IMR-90 (cell line): ENCODE measurements around the gene TAGAP. TPM values are rescaled to one million over a fixed set of nuclear protein-coding genes. Genes with fewer than 3 reads are reported as not detected.

Source experiments
- ATAC-seq: fragments of 200-7000 bp; cut with Tn5 transposase; 2 replicates; pipeline ENCODE4 v1.9.1; 2020; ENCODE audit warnings: low read depth, mild to moderate bottlenecking, moderate library complexity
- BruUV-seq: library from RNA; stranded (reverse); fragments of 400-500 nt; replicated peaks from 2 replicates; lab custom pipeline; 2021; lab: Mats Ljungman, UMichigan
- CTCF ChIA-PET: fragments of 300-600 bp; formaldehyde crosslinking; extraction: SDS; loops from one replicate; lab custom pipeline; 2021; ENCODE audit warnings: antibody characterized with exemption; lab: Yijun Ruan, JAX
- POLR2A ChIA-PET: fragments of 300-600 bp; sonication (Branson Sonifier 250); formaldehyde crosslinking; loops from one replicate; lab custom pipeline; 2022; ENCODE audit warnings: antibody characterized with exemption; ENCODE audit not compliant: unreplicated experiment; lab: Charles Lee
- DNase-seq: peaks from one replicate; pipeline ENCODE4 v3.0.0; 2013
- H2AFZ ChIP-seq: replicated peaks from 2 replicates; pipeline ENCODE3; 2013; ENCODE audit warnings: low read length, mild to moderate bottlenecking; ENCODE audit not compliant: poor library complexity
- H2AK5ac ChIP-seq: 2 replicates; pipeline ENCODE4 v1.6.1; 2013; ENCODE audit warnings: low read depth, low read length, inconsistent platforms
- H2AK9ac ChIP-seq: replicated peaks from 2 replicates; pipeline ENCODE3; 2013; ENCODE audit warnings: mild to moderate bottlenecking, low read depth, low read length, moderate library complexity; ENCODE audit not compliant: poor library complexity
- H2BK120ac ChIP-seq: 2 replicates; pipeline ENCODE4 v1.6.1; 2013; ENCODE audit warnings: low read depth, low read length, inconsistent platforms
- H2BK15ac ChIP-seq: 3 replicates; pipeline ENCODE4 v1.6.1; 2013; ENCODE audit warnings: low read depth, low read length, inconsistent platforms
- H2BK20ac ChIP-seq: 2 replicates; pipeline ENCODE4 v1.6.1; 2013; ENCODE audit warnings: low read depth, mild to moderate bottlenecking, inconsistent platforms, low read length, moderate library complexity
- H2BK5ac ChIP-seq: 2 replicates; pipeline ENCODE4 v1.6.1; 2013; ENCODE audit warnings: mild to moderate bottlenecking, low read depth, low read length, inconsistent platforms; ENCODE audit not compliant: poor library complexity, severe bottlenecking
- H3K14ac ChIP-seq: replicated peaks from 2 replicates; pipeline ENCODE4 v1.6.1; 2013; ENCODE audit warnings: low read depth, low read length, inconsistent platforms
- H3K18ac ChIP-seq: 2 replicates; pipeline ENCODE4 v1.6.1; 2013; ENCODE audit warnings: low read depth, low read length, control low read depth
- H3K23ac ChIP-seq: 2 replicates; pipeline ENCODE4 v1.6.1; 2013; ENCODE audit warnings: low read depth, low read length, inconsistent platforms
- H3K27ac ChIP-seq: 2 replicates; pipeline ENCODE4 v1.5.1; 2013; ENCODE audit warnings: mild to moderate bottlenecking, control low read depth, low read length; ENCODE audit not compliant: insufficient read depth
- H3K27me3 ChIP-seq: 2 replicates; pipeline ENCODE4 v1.6.1; 2013; ENCODE audit warnings: low read length; ENCODE audit not compliant: control insufficient read depth, insufficient read depth
- H3K36me3 ChIP-seq: 2 replicates; pipeline ENCODE4 v1.6.1; 2013; ENCODE audit warnings: low read length, mixed read lengths; ENCODE audit not compliant: control insufficient read depth, insufficient read depth
- H3K4ac ChIP-seq: 2 replicates; pipeline ENCODE4 v1.6.1; 2013; ENCODE audit warnings: low read depth, low read length, inconsistent platforms
- H3K4me1 ChIP-seq: 2 replicates; pipeline ENCODE4 v1.6.1; 2013; ENCODE audit warnings: low read length, mixed read lengths; ENCODE audit not compliant: control insufficient read depth, insufficient read depth
- H3K4me2 ChIP-seq: 2 replicates; pipeline ENCODE4 v1.6.1; 2013; ENCODE audit warnings: low read depth, mild to moderate bottlenecking, control low read depth, low read length, moderate library complexity
- H3K4me3 ChIP-seq: 2 replicates; pipeline ENCODE4 v1.5.1; 2013; ENCODE audit warnings: low read depth, mild to moderate bottlenecking, control low read depth, low read length, moderate library complexity; ENCODE audit not compliant: insufficient read depth
- H3K56ac ChIP-seq: 2 replicates; pipeline ENCODE4 v1.6.1; 2013; ENCODE audit warnings: low read length, inconsistent platforms; ENCODE audit not compliant: insufficient read depth; ENCODE audit errors: extremely low read depth
- H3K79me1 ChIP-seq, 2 experiments: 2 replicates each; pipeline ENCODE4 v1.6.1; 2013; ENCODE audit warnings: low read length in 2 of 2, inconsistent platforms in 1 of 2, low read depth in 1 of 2
- H3K9ac ChIP-seq: 2 replicates; pipeline ENCODE4 v1.6.1; 2013; ENCODE audit warnings: low read depth, low read length, control low read depth
- H3K9me1 ChIP-seq: 2 replicates; pipeline ENCODE4 v1.6.1; 2013; ENCODE audit warnings: low read length, inconsistent platforms; ENCODE audit not compliant: insufficient read depth
- H3K9me3 ChIP-seq: 2 replicates; pipeline ENCODE4 v1.6.1; 2013; ENCODE audit warnings: low read length; ENCODE audit not compliant: control insufficient read depth, insufficient read depth
- H4K20me1 ChIP-seq: 2 replicates; pipeline ENCODE4 v1.6.1; 2013; ENCODE audit warnings: low read length, inconsistent platforms; ENCODE audit not compliant: insufficient read depth
- H4K5ac ChIP-seq: 2 replicates; pipeline ENCODE4 v1.6.1; 2013; ENCODE audit warnings: mild to moderate bottlenecking, low read depth, low read length, control low read depth
- H4K8ac ChIP-seq, 2 experiments: 2 replicates each; pipeline ENCODE4 v1.6.1; 2013; ENCODE audit warnings: low read depth in 2 of 2, low read length in 2 of 2, control low read depth in 1 of 2, inconsistent platforms in 1 of 2
- H4K91ac ChIP-seq: 2 replicates; pipeline ENCODE4 v1.6.1; 2013; ENCODE audit warnings: low read depth, low read length, inconsistent platforms; ENCODE audit not compliant: insufficient read depth
- BHLHE40 ChIP-seq: fragments of 150-350 bp; IDR thresholded peaks from 2 replicates; pipeline ENCODE4 v1.6.1; 2016; ENCODE audit warnings: mild to moderate bottlenecking, low read depth, low read length
- CEBPB ChIP-seq: IDR thresholded peaks from 2 replicates; pipeline ENCODE4 v1.6.1; 2012; ENCODE audit warnings: low read depth, low read length, improper control_type of control experiment
- CHD1 ChIP-seq: IDR thresholded peaks from 2 replicates; pipeline ENCODE4 v1.6.1; 2012; ENCODE audit warnings: low read depth, low read length, improper control_type of control experiment
- ELK1 ChIP-seq: fragments of 150-350 bp; IDR thresholded peaks from 2 replicates; pipeline ENCODE4 v1.6.1; 2016; ENCODE audit warnings: low read depth, mild to moderate bottlenecking, low read length, moderate library complexity, borderline replicate concordance
- FOS ChIP-seq: fragments of 150-350 bp; IDR thresholded peaks from 2 replicates; pipeline ENCODE4 v1.6.1; 2016; ENCODE audit warnings: low read depth, low read length
- MXI1 ChIP-seq: IDR thresholded peaks from 2 replicates; pipeline ENCODE4 v1.6.1; 2012; ENCODE audit warnings: low read depth, mild to moderate bottlenecking, low read length, moderate library complexity, borderline replicate concordance
- NFE2L2 ChIP-seq: fragments of 150-350 bp; IDR thresholded peaks from 2 replicates; pipeline ENCODE4 v1.6.1; 2016; ENCODE audit warnings: low read depth, mild to moderate bottlenecking, low read length
- POLR2A ChIP-seq: IDR thresholded peaks from 2 replicates; pipeline ENCODE4 v1.6.1; 2012; ENCODE audit warnings: mild to moderate bottlenecking, low read depth, low read length
- RFX5 ChIP-seq: IDR thresholded peaks from 2 replicates; pipeline ENCODE4 v1.8.0; 2012; ENCODE audit warnings: low read depth, mild to moderate bottlenecking, low read length, moderate library complexity
- SMC3 ChIP-seq: fragments of 150-350 bp; IDR thresholded peaks from 2 replicates; pipeline ENCODE4 v1.6.1; 2016; ENCODE audit warnings: low read depth, mild to moderate bottlenecking, antibody characterized with exemption, low read length, moderate library complexity
- USF2 ChIP-seq: fragments of 150-350 bp; IDR thresholded peaks from 2 replicates; pipeline ENCODE4 v1.6.1; 2017; ENCODE audit warnings: mild to moderate bottlenecking, antibody characterized with exemption, low read length, low read depth
- WGBS, 2 experiments: methylation state at CpG; one replicate each; pipeline versions ENCODE4 v1.1.5 to v1.1.7; 2013; ENCODE audit warnings: missing lambda C conversion rate in 2 of 2; ENCODE audit not compliant: insufficient read length in 1 of 2; ENCODE audit errors: extremely low coverage in 2 of 2; 5-methylcytosine and 5-hydroxymethylcytosine counted together
- dilution Hi-C: fragments of 300-500 bp; cut with HindIII; formaldehyde crosslinking; loops from one replicate; pipeline ENCODE4 v1.14.3; 2018; ENCODE audit warnings: low sequenced_read_pairs; ENCODE audit not compliant: unreplicated experiment
- in situ Hi-C: fragments of 300-500 bp; cut with MboI; formaldehyde crosslinking; loops from 3 replicates; pipeline ENCODE4 v1.14.3; 2019; ENCODE audit warnings: low sequenced_read_pairs, inconsistent platforms, mixed read lengths
- intact Hi-C: fragments of 100-400 bp; cut with micrococcal nuclease; formaldehyde crosslinking; loops from 2 replicates; pipeline ENCODE4 v1.10.0; 2022
- polyA plus RNA-seq, 3 experiments: library from polyadenylated mRNA; depleted of rRNA; stranded (reverse); fragments of >200 nt; gene quantifications; 2 replicates each; pipeline ENCODE4 v1.2.3, GENCODE V29; 2012; ENCODE audit warnings: low replicate concordance in 1 of 3
- total RNA-seq: library from RNA; depleted of rRNA; stranded (reverse); fragments of >200 nt; gene quantifications from 2 replicates; pipeline ENCODE4 v1.2.3, GENCODE V29; 2012

Gene TAGAP
- total and polyA plus RNA-seq, 2 of the 4 experiments (the other 2 are of a cell fraction) = not detected

DNA sequence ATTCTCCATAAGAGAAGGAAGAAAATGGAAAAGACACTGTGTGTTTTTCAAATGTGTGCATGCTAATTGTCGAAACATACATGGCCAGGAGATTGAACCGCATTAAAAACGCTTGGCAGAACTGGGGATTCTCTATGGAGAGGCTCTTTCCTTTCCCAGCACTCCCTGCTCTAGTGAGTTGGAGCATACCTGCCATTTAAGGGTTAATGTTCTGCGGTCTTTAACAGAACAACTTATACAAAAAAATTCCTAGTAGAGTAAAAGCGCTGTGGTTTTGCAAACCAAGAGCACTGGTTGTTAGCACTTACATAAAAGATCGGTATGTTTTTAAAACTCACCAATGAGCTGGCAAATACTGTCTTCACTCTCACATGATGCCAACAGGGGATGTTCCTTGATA, 1.5 kb downstream of the TAGAP start:
- no TSS peak for BruUV-seq
- Histone ChIP-seq H3K79me1 (no peaks in the 10 kb centered on the region), H3K36me3 (no peaks in the 10 kb centered on the region), H3K27me3 (peaks cover 47% of the 10 kb centered on the region), H4K5ac (no peak overlapping the region), H3K9me3 (no peaks in the 10 kb centered on the region), H3K14ac (no peak overlapping the region), H3K9ac (no peak overlapping the region), H3K9me1 (no peaks in the 10 kb centered on the region), H3K23ac (no peak overlapping the region), H4K91ac (no peak overlapping the region), H2AK9ac (no peak overlapping the region), H3K4me3 (no peak overlapping the region), H2BK15ac (no peak overlapping the region), H3K56ac (no peak overlapping the region), H3K4me2 (no peak overlapping the region), H2BK5ac (no peak overlapping the region), H3K4ac (no peak overlapping the region), H2AFZ (no peak overlapping the region), H2BK120ac (no peak overlapping the region), H4K20me1 (no peaks in the 10 kb centered on the region), H2BK20ac (no peak overlapping the region), H3K4me1 (no peaks in the 10 kb centered on the region), H3K18ac (no peak overlapping the region), H3K27ac (no peak overlapping the region), H2AK5ac (no peak overlapping the region), H4K8ac (no peak overlapping the region)
- TF ChIP-seq BHLHE40 (no peak), ELK1 (no peak), CEBPB (no peak), CHD1 (no peak), SMC3 (no peak), POLR2A (no peak), MXI1 (no peak), FOS (no peak), USF2 (no peak), RFX5 (no peak), NFE2L2 (no peak)
- DNase-seq (no peak), ATAC-seq (no peak)
- WGBS, 2 experiments = no CpG with 5 or more reads among the region's 6 CpGs
- CTCF ChIA-PET = interaction anchor here (0.6 to 2.4 kb wide), 6 partner anchors 11 to 64 kb away, joined by 3 to 11 read pairs (median 4); no protein-coding TSS in a partner anchor
- in situ Hi-C loops (no loop called here), intact Hi-C loops (no loop called here), dilution Hi-C loops (no loop called here)
- POLR2A ChIA-PET = no interaction called here
